LNCaP clone FGC (cell line): ENCODE data around the gene LRRK1.

Experiments used
- DNase-seq: peaks from one replicate; pipeline ENCODE4 v3.0.0-alpha.2; 2011; ENCODE audit warnings: low read depth
- H3K4me3 ChIP-seq: 2 replicates; pipeline ENCODE4 v1.5.1; 2011; ENCODE audit warnings: mild to moderate bottlenecking, low read depth, low read length, control low read depth
- CTCF ChIP-seq: IDR thresholded peaks from 2 replicates; pipeline ENCODE4 v1.5.1; 2012; ENCODE audit warnings: mild to moderate bottlenecking; ENCODE audit not compliant: control insufficient read depth, insufficient read depth; ENCODE audit errors: extremely low read depth

LRRK1 gene

GRCh38 chr15:100941536-100941935 lies 22.4 kb downstream of the LRRK1 start:
- DNase-seq: no peak
- no peak overlapping the region for H3K4me3 ChIP-seq
- TF ChIP-seq CTCF: no peak

GRCh38 chr15:100942656-100943425 lies 23.7 kb downstream of the LRRK1 start:
- no peak for TF ChIP-seq CTCF
- no peak for DNase-seq
- no peak overlapping the region for H3K4me3 ChIP-seq

- DNase-seq: no peak
- TF ChIP-seq CTCF: no peak
- H3K4me3 ChIP-seq: no peak overlapping the region
These were observed 25.2 kb downstream of the LRRK1 start for GRCh38 chr15:100944244-100944895.

GRCh38 chr15:100944986-100945385 lies 25.8 kb downstream of the LRRK1 start:
- TF ChIP-seq CTCF: no peak
- no peak for DNase-seq
- H3K4me3 ChIP-seq: no peak overlapping the region

- DNase-seq: no peak
- TF ChIP-seq CTCF: no peak
- no peak overlapping the region for H3K4me3 ChIP-seq
These were observed 28.7 kb downstream of the LRRK1 start for GRCh38 chr15:100947760-100948429.

- TF ChIP-seq CTCF: no peak
These were observed 29.2 kb downstream of the LRRK1 start for GRCh38 chr15:100948430-100948762.

GRCh38 chr15:100949691-100950090 lies 30.5 kb downstream of the LRRK1 start:
- no peak for TF ChIP-seq CTCF
- no peak for DNase-seq
- no peak overlapping the region for H3K4me3 ChIP-seq

More at GRCh38 chr15:100948430-100948762, 29.2 kb downstream of the LRRK1 start:
- DNase-seq: no peak
- H3K4me3 ChIP-seq: no peak overlapping the region
